Ascending aorta (tissue), 2 donors: ENCODE data around the gene GYS1. TPM values are rescaled to one million over a fixed set of nuclear protein-coding genes. Genes with fewer than 3 reads are reported as not detected.

Experiments used
- DNase-seq, 2 donors: peaks; one replicate each; pipeline ENCODE4 v3.0.0-alpha.2; 2019; ENCODE audit warnings: low spot score in 2 of 2
- H3K27ac ChIP-seq, 2 donors: fragments of 200-600 bp; sonication (generic); one replicate each; pipeline ENCODE4 v1.5.1; 2016 to 2017; ENCODE audit warnings: mild to moderate bottlenecking in 1 of 2
- H3K27me3 ChIP-seq: fragments of 200-600 bp; sonication (generic); one replicate; pipeline ENCODE4 v1.5.1; 2017
- H3K36me3 ChIP-seq, 2 donors: fragments of 200-600 bp; sonication (generic); one replicate each; pipeline ENCODE4 v1.5.1; 2016
- H3K4me1 ChIP-seq, 2 donors: fragments of 200-600 bp; sonication (generic); one replicate each; pipeline ENCODE4 v1.5.1; 2016 to 2017; ENCODE audit warnings: mild to moderate bottlenecking in 1 of 2
- H3K4me3 ChIP-seq, 2 donors: fragments of 200-600 bp; sonication (generic); one replicate each; pipeline ENCODE4 v1.5.1; 2016 to 2017; ENCODE audit warnings: mild to moderate bottlenecking in 1 of 2
- H3K9me3 ChIP-seq, 2 donors: fragments of 200-600 bp; sonication (generic); one replicate each; pipeline ENCODE4 v1.5.1; 2016
- CTCF ChIP-seq, 3 experiments: fragments of 200-600 bp in 2 of 3; fragments of 450-650 bp in 1 of 3; sonication (generic) in 2 of 3; IDR thresholded peaks; one replicate each; pipeline ENCODE4 v1.5.1; 2016 to 2019; ENCODE audit warnings: antibody characterized with exemption in 3 of 3, mild to moderate bottlenecking in 1 of 3, moderate library complexity in 1 of 3
- intact Hi-C: fragments of 100-400 bp; cut with DNase I; formaldehyde crosslinking; loops from one replicate; pipeline ENCODE4 v1.15.1; 2023
- total RNA-seq: library from RNA; depleted of rRNA; stranded (reverse); fragments of >200 nt; gene quantifications from one replicate; pipeline ENCODE4 v1.1.0, GENCODE V29; 2016

Gene GYS1
- total RNA-seq, 1 donor from 2014 or later = 21.8 TPM

GRCh38 chr19:48999481-49000325, 6.6 kb upstream of the GYS1 start:
- no peaks in the 10 kb centered on the region for H3K9me3 ChIP-seq
- TF ChIP-seq CTCF (IDR thresholded peaks at IDR 0.05) = peak; percentile 23 to 51 (median 32)
- no peak for DNase-seq
- no peaks in the 10 kb centered on the region for H3K27me3 ChIP-seq
- H3K27ac ChIP-seq = no peak overlapping the region
- H3K4me3 ChIP-seq = no peak overlapping the region
- H3K4me1 ChIP-seq = peaks cover 0 to 3% of the 10 kb centered on the region in 2 donors
- intact Hi-C loops = no loop called here
- peaks cover 22 to 24% of the 10 kb centered on the region in 2 donors for H3K36me3 ChIP-seq

- peaks cover 7 to 9% of the 10 kb centered on the region in 2 donors for H3K4me1 ChIP-seq
- TF ChIP-seq CTCF (IDR thresholded peaks at IDR 0.05) = peak in 1 of 3 experiments; percentile 20
- intact Hi-C loops = no loop called here
- no peaks in the 10 kb centered on the region for H3K27me3 ChIP-seq
- no peaks in the 10 kb centered on the region for H3K9me3 ChIP-seq
- no peak overlapping the region for H3K4me3 ChIP-seq
- H3K27ac ChIP-seq = no peak overlapping the region
- no peak for DNase-seq
- peaks cover 7 to 8% of the 10 kb centered on the region in 2 donors for H3K36me3 ChIP-seq
Observed at GRCh38 chr19:48997972-48998371, 4.9 kb upstream of the GYS1 start.

GRCh38 chr19:48994035-48994386, 902 bp upstream of the GYS1 start:
- intact Hi-C loops = loop anchor here (5.0 kb wide), 1 partner anchor 153 kb away; no protein-coding TSS in a partner anchor
- Histone ChIP-seq H3K27ac (peak overlapping the region; percentile 94), H3K27me3 (no peaks in the 10 kb centered on the region), H3K36me3 (peaks cover 3 to 8% of the 10 kb centered on the region in 2 donors), H3K4me1 (peaks cover 21 to 26% of the 10 kb centered on the region in 2 donors), H3K9me3 (no peaks in the 10 kb centered on the region), H3K4me3 (peak overlapping the region; percentile 47 to 81)
- TF ChIP-seq CTCF (IDR thresholded peaks at IDR 0.05) = no peak
- no peak for DNase-seq

GRCh38 chr19:48992581-48993174, 431 bp downstream of the GYS1 start:
- Histone ChIP-seq H3K4me1 (peaks cover 21 to 26% of the 10 kb centered on the region in 2 donors), H3K27me3 (no peaks in the 10 kb centered on the region), H3K27ac (peak overlapping the region; percentile 94), H3K9me3 (no peaks in the 10 kb centered on the region), H3K36me3 (peaks cover 10 to 21% of the 10 kb centered on the region in 2 donors), H3K4me3 (peak overlapping the region; percentile 58 to 81)
- intact Hi-C loops = loop anchor here (1.0 to 5.0 kb wide), 5 partner anchors 13 to 155 kb away; partner anchors contain the start of genes FTL, NUCB1 and SNRNP70
- DNase-seq = no peak
- TF ChIP-seq CTCF (IDR thresholded peaks at IDR 0.05) = no peak

GRCh38 chr19:48991873-48992580, 1.1 kb downstream of the GYS1 start:
- no peaks in the 10 kb centered on the region for H3K27me3 ChIP-seq
- peak in 1 of 2 donors; percentile 89 for DNase-seq
- peak overlapping the region; percentile 94 for H3K27ac ChIP-seq
- peaks cover 21 to 26% of the 10 kb centered on the region in 2 donors for H3K4me1 ChIP-seq
- intact Hi-C loops = loop anchor here (2.0 to 5.0 kb wide), 2 partner anchors 27 to 155 kb away; partner anchors contain the start of gene FTL
- H3K4me3 ChIP-seq = peak overlapping the region; percentile 58 to 81
- H3K9me3 ChIP-seq = no peaks in the 10 kb centered on the region
- no peak for TF ChIP-seq CTCF (IDR thresholded peaks at IDR 0.05)
- peaks cover 13 to 26% of the 10 kb centered on the region in 2 donors for H3K36me3 ChIP-seq
